C4-2B (cell line): ENCODE measurements around the gene LPP.

Experiments
- ZFX ChIP-seq: fragments of 450-650 bp; IDR thresholded peaks from 2 replicates; pipeline ENCODE4 v1.6.1; 2017
- TF ChIP-seq, protein P1 (sequence below): fragments of 450-650 bp; conservative IDR thresholded peaks from 2 replicates; pipeline ENCODE4 v1.5.1; 2017; ENCODE audit warnings: mild to moderate bottlenecking

DNA sequence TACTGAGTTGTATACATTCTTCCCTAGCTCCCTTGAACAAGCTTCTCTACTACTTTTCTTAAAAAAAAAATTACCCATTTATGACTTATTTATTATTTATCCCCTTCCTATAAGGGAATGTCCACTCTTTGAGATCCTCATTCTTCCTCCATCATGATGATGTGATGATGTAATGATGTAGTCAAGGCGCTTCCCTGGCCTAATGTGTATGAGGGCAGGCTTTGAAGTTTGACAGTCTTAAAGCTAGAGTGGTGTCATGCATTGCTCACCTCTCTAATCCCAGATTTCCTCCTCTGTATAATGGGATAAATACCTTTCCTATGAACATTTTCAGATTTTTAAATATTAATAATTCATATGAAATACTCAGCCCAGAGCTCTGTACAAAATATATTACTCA lies 531.8 kb downstream of the LPP start:
- TF ChIP-seq, protein P1, sequence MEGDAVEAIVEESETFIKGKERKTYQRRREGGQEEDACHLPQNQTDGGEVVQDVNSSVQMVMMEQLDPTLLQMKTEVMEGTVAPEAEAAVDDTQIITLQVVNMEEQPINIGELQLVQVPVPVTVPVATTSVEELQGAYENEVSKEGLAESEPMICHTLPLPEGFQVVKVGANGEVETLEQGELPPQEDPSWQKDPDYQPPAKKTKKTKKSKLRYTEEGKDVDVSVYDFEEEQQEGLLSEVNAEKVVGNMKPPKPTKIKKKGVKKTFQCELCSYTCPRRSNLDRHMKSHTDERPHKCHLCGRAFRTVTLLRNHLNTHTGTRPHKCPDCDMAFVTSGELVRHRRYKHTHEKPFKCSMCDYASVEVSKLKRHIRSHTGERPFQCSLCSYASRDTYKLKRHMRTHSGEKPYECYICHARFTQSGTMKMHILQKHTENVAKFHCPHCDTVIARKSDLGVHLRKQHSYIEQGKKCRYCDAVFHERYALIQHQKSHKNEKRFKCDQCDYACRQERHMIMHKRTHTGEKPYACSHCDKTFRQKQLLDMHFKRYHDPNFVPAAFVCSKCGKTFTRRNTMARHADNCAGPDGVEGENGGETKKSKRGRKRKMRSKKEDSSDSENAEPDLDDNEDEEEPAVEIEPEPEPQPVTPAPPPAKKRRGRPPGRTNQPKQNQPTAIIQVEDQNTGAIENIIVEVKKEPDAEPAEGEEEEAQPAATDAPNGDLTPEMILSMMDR = no peak
- no peak for TF ChIP-seq ZFX
